ENCODE results near the gene SMIM44.

GRCh38 chr19:3510727-3511126 lies 27.5 kb upstream of the SMIM44 start:
- TF ChIP-seq CTCF (IDR thresholded peaks at IDR 0.05; ENCODE audit: low read length) (no peak), EZH2 (optimal IDR thresholded peaks at IDR 0.05; ENCODE audit: low read depth, low read length) (no peak), EZH2phosphoT487 (IDR thresholded peaks at IDR 0.05; ENCODE audit: low read length) (no peak)
